VCaP (cell line): Measurements from ENCODE around the gene IGF1R.

ENCODE experiments used
- H3K27ac ChIP-seq: fragments of 450-650 bp; 2 replicates; pipeline ENCODE4 v1.5.1; 2017
- TF ChIP-seq, protein P1 (sequence below): fragments of 450-650 bp; conservative IDR thresholded peaks from 2 replicates; pipeline ENCODE4 v1.5.1; 2017; ENCODE audit warnings: mild to moderate bottlenecking, moderate library complexity

Gene IGF1R

DNA sequence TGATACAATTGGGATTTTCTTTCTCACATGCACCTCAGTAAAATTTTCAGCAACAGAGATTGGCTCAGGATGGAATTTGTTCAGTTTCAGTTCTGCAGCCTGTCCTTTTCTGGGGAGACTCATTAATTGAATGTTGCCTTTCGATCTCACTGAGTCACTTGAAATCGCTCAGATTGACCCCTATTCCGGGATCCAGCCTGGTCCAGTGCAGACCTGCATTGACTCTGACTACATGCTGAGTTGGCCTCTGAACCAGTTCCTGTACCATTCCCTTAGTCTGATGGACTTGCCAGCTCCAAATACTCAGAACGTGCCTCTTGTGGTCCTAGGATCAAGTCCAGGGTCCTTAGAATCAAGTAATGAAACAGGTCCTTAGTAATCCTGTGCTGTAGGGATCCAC is 9.4 kb downstream of the IGF1R start:
- TF ChIP-seq, protein P1, sequence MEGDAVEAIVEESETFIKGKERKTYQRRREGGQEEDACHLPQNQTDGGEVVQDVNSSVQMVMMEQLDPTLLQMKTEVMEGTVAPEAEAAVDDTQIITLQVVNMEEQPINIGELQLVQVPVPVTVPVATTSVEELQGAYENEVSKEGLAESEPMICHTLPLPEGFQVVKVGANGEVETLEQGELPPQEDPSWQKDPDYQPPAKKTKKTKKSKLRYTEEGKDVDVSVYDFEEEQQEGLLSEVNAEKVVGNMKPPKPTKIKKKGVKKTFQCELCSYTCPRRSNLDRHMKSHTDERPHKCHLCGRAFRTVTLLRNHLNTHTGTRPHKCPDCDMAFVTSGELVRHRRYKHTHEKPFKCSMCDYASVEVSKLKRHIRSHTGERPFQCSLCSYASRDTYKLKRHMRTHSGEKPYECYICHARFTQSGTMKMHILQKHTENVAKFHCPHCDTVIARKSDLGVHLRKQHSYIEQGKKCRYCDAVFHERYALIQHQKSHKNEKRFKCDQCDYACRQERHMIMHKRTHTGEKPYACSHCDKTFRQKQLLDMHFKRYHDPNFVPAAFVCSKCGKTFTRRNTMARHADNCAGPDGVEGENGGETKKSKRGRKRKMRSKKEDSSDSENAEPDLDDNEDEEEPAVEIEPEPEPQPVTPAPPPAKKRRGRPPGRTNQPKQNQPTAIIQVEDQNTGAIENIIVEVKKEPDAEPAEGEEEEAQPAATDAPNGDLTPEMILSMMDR: no peak
- peak overlapping the region; percentile 100; the same call in 1 of the 2 replicates for H3K27ac ChIP-seq

- TF ChIP-seq, protein P1: peak; percentile 99
Measured at GRCh38 chr15:98658831-98659699, 10.7 kb downstream of the IGF1R start.

GRCh38 chr15:98660055-98660454 is 11.7 kb downstream of the IGF1R start:
- H3K27ac ChIP-seq: peak overlapping the region; percentile 30
- TF ChIP-seq, protein P1: no peak

More at GRCh38 chr15:98658831-98659699, 10.7 kb downstream of the IGF1R start:
- H3K27ac ChIP-seq: peak overlapping the region; percentile 30

- peak overlapping the region; percentile 16 for H3K27ac ChIP-seq
Measured at GRCh38 chr15:98663045-98663444, 14.7 kb downstream of the IGF1R start.

DNA sequence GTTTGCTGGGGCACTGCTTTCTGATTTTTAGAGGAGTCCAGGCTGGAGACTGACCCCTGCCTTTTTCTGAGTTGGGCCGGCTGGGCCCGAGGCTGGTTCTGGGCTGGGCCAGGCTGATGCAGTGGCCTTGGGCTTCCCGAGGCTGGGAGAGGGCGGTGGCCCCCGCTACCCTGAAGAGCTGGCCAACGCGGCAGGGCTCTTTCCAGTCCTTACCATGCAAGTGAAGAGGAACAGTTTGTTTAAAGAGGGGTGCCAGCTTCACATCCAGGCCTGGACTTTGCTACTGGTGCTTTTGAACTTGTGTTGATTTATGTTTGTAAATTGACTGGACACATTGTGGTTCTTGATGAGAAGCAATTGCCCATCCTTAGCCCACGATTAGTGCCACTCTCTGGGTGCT is 15.3 kb downstream of the IGF1R start:
- peak overlapping the region; percentile 16 for H3K27ac ChIP-seq
- TF ChIP-seq, protein P1: no peak

More at GRCh38 chr15:98663045-98663444, 14.7 kb downstream of the IGF1R start:
- TF ChIP-seq, protein P1: no peak

DNA sequence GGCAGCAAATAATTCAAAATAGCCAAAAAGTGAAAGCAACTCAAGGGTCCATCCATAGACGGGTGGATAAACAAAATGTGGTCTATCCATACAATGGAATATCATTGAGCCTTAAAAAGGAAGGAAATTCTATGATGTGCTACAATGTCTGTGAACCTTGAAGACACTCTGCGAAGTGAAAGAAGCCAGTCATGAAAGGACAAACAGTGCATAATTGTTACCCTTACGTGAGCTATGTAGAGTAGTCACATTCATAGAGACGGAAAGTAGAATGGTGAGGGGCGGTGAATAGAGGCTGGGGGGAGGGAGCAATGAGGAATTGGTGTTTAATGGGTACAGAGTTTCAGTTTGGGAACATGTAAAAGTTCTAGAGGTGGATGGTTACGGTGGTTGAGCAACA is 18.1 kb downstream of the IGF1R start:
- TF ChIP-seq, protein P1: no peak
- no peak overlapping the region for H3K27ac ChIP-seq

DNA sequence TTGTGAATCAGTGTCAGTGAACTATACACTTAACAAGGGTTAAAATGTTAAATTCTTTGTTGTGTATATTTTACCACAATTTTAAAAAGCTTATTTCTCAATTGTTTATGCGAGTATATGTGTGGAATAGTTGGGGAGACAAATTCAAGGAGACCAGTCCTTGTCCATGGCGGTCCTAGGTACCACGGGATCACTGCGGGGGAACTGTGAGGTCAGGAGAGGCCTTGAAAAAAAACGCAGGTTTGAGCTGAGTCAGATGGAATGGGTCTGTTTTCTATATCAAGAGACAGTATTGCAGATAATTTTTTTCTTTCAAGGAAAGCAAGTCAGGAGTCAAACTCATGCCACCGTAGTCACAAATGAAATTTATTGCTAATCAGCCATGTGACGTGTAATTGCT is 18.5 kb downstream of the IGF1R start:
- TF ChIP-seq, protein P1: no peak
- H3K27ac ChIP-seq: no peak overlapping the region
